HCT116 (cell line): ENCODE measurements around the gene TKFC. TPM values are rescaled to one million over a fixed set of nuclear protein-coding genes. Genes with fewer than 3 reads are reported as not detected.

Experiments used
- ATAC-seq: fragments of 200-7000 bp; cut with Tn5 transposase; 2 replicates; pipeline ENCODE4 v1.9.1; 2020; ENCODE audit warnings: mild to moderate bottlenecking, moderate library complexity
- BruUV-seq: library from RNA; stranded (reverse); fragments of 400-500 nt; replicated peaks from 2 replicates; lab custom pipeline; 2021; lab: Mats Ljungman, UMichigan
- CTCF ChIA-PET: fragments of 300-600 bp; sonication (Branson Sonifier 250); formaldehyde crosslinking; loops from one replicate; lab custom pipeline; 2021; ENCODE audit warnings: antibody characterized with exemption; lab: Charles Lee
- POLR2A ChIA-PET: fragments of 300-600, 350-600 bp; sonication (Branson Sonifier 250); formaldehyde crosslinking; loops from one replicate; lab custom pipeline; 2021; ENCODE audit warnings: antibody characterized with exemption; lab: Charles Lee
- RAD21 ChIA-PET, 2 experiments: fragments of 300-600 bp; sonication (Branson Sonifier 250); formaldehyde crosslinking; loops; one replicate each; lab custom pipeline; 2023; ENCODE audit warnings: low total read pairs in 2 of 2; ENCODE audit not compliant: uncharacterized antibody in 2 of 2, unreplicated experiment in 2 of 2, low non-redundant PET in 1 of 2; lab: Charles Lee
- DNase-seq: peaks from one replicate; pipeline ENCODE4 v3.0.0-alpha.2; 2010; ENCODE audit warnings: low read depth, low spot score
- H2AFZ ChIP-seq: fragments of 200-600 bp; shearing (Covaris generic), sonication (generic); 2 replicates; pipeline ENCODE4 v1.6.1; 2017; ENCODE audit warnings: low read depth, mixed run types, mixed read lengths, antibody characterized with exemption, low read length; ENCODE audit not compliant: poor library complexity, severe bottlenecking
- H3K27ac ChIP-seq: 2 replicates; pipeline ENCODE4 v1.5.1; 2012; ENCODE audit warnings: low read depth, low read length
- H3K27me3 ChIP-seq: fragments of 200-600 bp; sonication (generic); 2 replicates; pipeline ENCODE4 v1.6.1; 2016; ENCODE audit warnings: mixed run types, low read length, mixed read lengths; ENCODE audit not compliant: insufficient read depth
- H3K36me3 ChIP-seq, 2 experiments: fragments of 200-500 bp in 1 of 2; fragments of 200-600 bp in 1 of 2; sonication (Bioruptor generic) in 1 of 2; sonication (generic) in 1 of 2; 2 replicates each; pipeline versions ENCODE4 v1.5.1 to v1.6.1; 2014 to 2016; ENCODE audit warnings: low read length in 2 of 2, inconsistent platforms in 1 of 2, mixed read lengths in 1 of 2, mixed run types in 1 of 2; ENCODE audit not compliant: insufficient read depth in 2 of 2, control insufficient read depth in 1 of 2
- H3K4me1 ChIP-seq, 2 experiments: fragments of 200-600 bp in 1 of 2; sonication (generic) in 1 of 2; 2 replicates each; pipeline versions ENCODE4 v1.5.1 to v1.6.1; 2012 to 2017; ENCODE audit warnings: low read length in 2 of 2, inconsistent platforms in 1 of 2, mild to moderate bottlenecking in 1 of 2, mixed read lengths in 1 of 2, mixed run types in 1 of 2, moderate library complexity in 1 of 2; ENCODE audit not compliant: insufficient read depth in 2 of 2, control insufficient read depth in 1 of 2
- H3K4me2 ChIP-seq: fragments of 200-600 bp; sonication (generic); 2 replicates; pipeline ENCODE4 v1.6.1; 2017; ENCODE audit warnings: mixed run types, low read length, mixed read lengths
- H3K4me3 ChIP-seq, 2 experiments: fragments of 200-600 bp in 1 of 2; sonication (generic) in 1 of 2; replicated peaks in 1 of 2; 2 replicates each; pipeline ENCODE4 v1.5.1; 2011 to 2016; ENCODE audit warnings: low read length in 2 of 2, control low read depth in 1 of 2, low read depth in 1 of 2, mild to moderate bottlenecking in 1 of 2, mixed read lengths in 1 of 2, mixed run types in 1 of 2
- H3K79me2 ChIP-seq: fragments of 200-600 bp; sonication (generic); 2 replicates; pipeline ENCODE4 v1.6.1; 2017; ENCODE audit warnings: mild to moderate bottlenecking, mixed run types, low read length, moderate library complexity, mixed read lengths; ENCODE audit not compliant: insufficient read depth
- H3K9ac ChIP-seq: fragments of 200-600 bp; sonication (generic); 2 replicates; pipeline ENCODE4 v1.6.1; 2016; ENCODE audit warnings: low read length, mixed read lengths
- H3K9me2 ChIP-seq: fragments of 200-600 bp; sonication (generic), shearing (Covaris generic); 2 replicates; pipeline ENCODE4 v1.6.1; 2017; ENCODE audit warnings: mixed run types, mild to moderate bottlenecking, moderate library complexity; ENCODE audit not compliant: insufficient read depth
- H3K9me3 ChIP-seq, 2 experiments: fragments of 200-500 bp in 1 of 2; fragments of 200-600 bp in 1 of 2; sonication (Bioruptor generic) in 1 of 2; sonication (generic) in 1 of 2; 2 replicates each; pipeline ENCODE4 v1.6.1; 2014 to 2017; ENCODE audit warnings: low read length in 2 of 2, mixed read lengths in 2 of 2, inconsistent platforms in 1 of 2, low read depth in 1 of 2, mild to moderate bottlenecking in 1 of 2, mixed run types in 1 of 2, moderate library complexity in 1 of 2; ENCODE audit not compliant: control insufficient read depth in 1 of 2, insufficient read depth in 1 of 2
- H4K20me1 ChIP-seq: fragments of 200-600 bp; sonication (generic), shearing (Covaris generic); 2 replicates; pipeline ENCODE4 v1.6.1; 2017; ENCODE audit warnings: mixed run types, mild to moderate bottlenecking, moderate library complexity; ENCODE audit not compliant: insufficient read depth
- CTCF ChIP-seq, 3 experiments: fragments of 200-600 bp in 1 of 3; sonication (generic) in 1 of 3; IDR thresholded peaks in 2 of 3; conservative IDR thresholded peaks in 1 of 3; 2 replicates each; pipeline ENCODE4 v1.5.1; 2012 to 2017; ENCODE audit warnings: low read depth in 2 of 3, low read length in 2 of 3, antibody characterized with exemption in 1 of 3, borderline replicate concordance in 1 of 3, control low read depth in 1 of 3, mild to moderate bottlenecking in 1 of 3, mixed read lengths in 1 of 3, mixed run types in 1 of 3, moderate library complexity in 1 of 3; ENCODE audit not compliant: insufficient read depth in 1 of 3
- ELF1 ChIP-seq: IDR thresholded peaks from 2 replicates; pipeline ENCODE4 v1.6.1; 2012; ENCODE audit warnings: low read depth, borderline replicate concordance
- FOSL1 ChIP-seq: IDR thresholded peaks from 2 replicates; pipeline ENCODE4 v1.6.1; 2012; ENCODE audit warnings: low read depth
- POLR2A ChIP-seq: IDR thresholded peaks from 2 replicates; pipeline ENCODE4 v1.7.0; 2011; ENCODE audit warnings: borderline replicate concordance; ENCODE audit not compliant: insufficient read depth, insufficient read length; ENCODE audit errors: extremely low read depth
- POLR2AphosphoS5 ChIP-seq: IDR thresholded peaks from 2 replicates; pipeline ENCODE4 v1.6.1; 2011; ENCODE audit warnings: mild to moderate bottlenecking, low read depth, low read length, moderate library complexity
- SIN3A ChIP-seq: IDR thresholded peaks from 2 replicates; pipeline ENCODE4 v1.6.1; 2012; ENCODE audit warnings: low read depth
- SP1 ChIP-seq: IDR thresholded peaks from 2 replicates; pipeline ENCODE4 v1.6.1; 2012; ENCODE audit warnings: low read depth
- SRF ChIP-seq: IDR thresholded peaks from 2 replicates; pipeline ENCODE4 v1.6.1; 2012; ENCODE audit warnings: low read depth
- intact Hi-C: fragments of 100-400 bp; cut with micrococcal nuclease; formaldehyde crosslinking; loops from 2 replicates; pipeline ENCODE4 v1.10.0; 2022
- total RNA-seq: library from RNA; stranded (reverse); gene quantifications from one replicate; pipeline ENCODE4 v1.2.1, GENCODE V29; 2021; ENCODE audit not compliant: unreplicated experiment

TKFC gene
- total RNA-seq, 1 experiment from 2014 or later, result 156 TPM

GRCh38 chr11:61283613-61284012, 49.4 kb upstream of the TKFC start (continued):
- TF ChIP-seq CTCF (IDR thresholded peaks at IDR 0.05 in 2 of 3, conservative IDR thresholded peaks at IDR 0.05 in 1 of 3; ENCODE audit: borderline replicate concordance in 1 of 3, insufficient read depth in 1 of 3, low read depth in 2 of 3, low read length in 2 of 3), result no peak

- H3K79me2 ChIP-seq, result no peaks in the 10 kb centered on the region
- no peak for DNase-seq
- no peaks in the 10 kb centered on the region for H3K36me3 ChIP-seq
- no peak overlapping the region for H3K9ac ChIP-seq
- H4K20me1 ChIP-seq, result no peaks in the 10 kb centered on the region
- no peak for ATAC-seq
- no peak overlapping the region for H3K4me3 ChIP-seq
- no TSS peak for BruUV-seq
- no peaks in the 10 kb centered on the region for H3K9me3 ChIP-seq
- H2AFZ ChIP-seq, result no peak overlapping the region
- CTCF ChIA-PET, result interaction anchor here (0.7 kb wide), 1 partner anchor 142 kb away, joined by 3 read pairs; no protein-coding TSS in a partner anchor
- H3K9me2 ChIP-seq, result no peaks in the 10 kb centered on the region
- RAD21 ChIA-PET, result no interaction called here
- H3K27ac ChIP-seq, result no peak overlapping the region
- H3K27me3 ChIP-seq, result no peaks in the 10 kb centered on the region
- no peak overlapping the region for H3K4me2 ChIP-seq
- H3K4me1 ChIP-seq, result no peaks in the 10 kb centered on the region
- POLR2A ChIA-PET, result no interaction called here
- TF ChIP-seq ELF1 (no peak), SRF (no peak), POLR2A (no peak), FOSL1 (no peak), POLR2AphosphoS5 (no peak), SIN3A (no peak), SP1 (no peak), CTCF (IDR thresholded peaks at IDR 0.05 in 2 of 3, conservative IDR thresholded peaks at IDR 0.05 in 1 of 3; ENCODE audit: borderline replicate concordance in 1 of 3, insufficient read depth in 1 of 3, low read depth in 2 of 3, low read length in 2 of 3) (no peak)
- TF ChIP-seq, all 23 proteins: peak for 0
- intact Hi-C loops, result no loop called here
Measured at GRCh38 chr11:61287338-61287977, 45.6 kb upstream of the TKFC start.
